Uterus (tissue), 4 donors: ENCODE measurements around the gene TSC2. TPM values are rescaled to one million over a fixed set of nuclear protein-coding genes. Genes with fewer than 3 reads are reported as not detected.

Experiments
- DNase-seq, 2 donors: peaks; one replicate each; pipeline ENCODE4 v3.0.0-alpha.2; 2019 to 2020
- H3K27ac ChIP-seq, 2 donors: fragments of 200-600 bp; sonication (generic); 1 replicate in 1 of 2; 2 replicates in 1 of 2; pipeline ENCODE4 v1.5.1; 2016 to 2018
- H3K27me3 ChIP-seq, 2 donors: fragments of 200-600 bp; sonication (generic); one replicate each; pipeline ENCODE4 v1.5.1; 2018 to 2019; ENCODE audit warnings: control low read depth in 1 of 2
- H3K36me3 ChIP-seq, 2 donors: fragments of 200-600 bp; sonication (generic); one replicate each; pipeline ENCODE4 v1.5.1; 2019; ENCODE audit warnings: control low read depth in 1 of 2
- H3K4me1 ChIP-seq, 2 donors: fragments of 200-600 bp; sonication (generic); one replicate each; pipeline ENCODE4 v1.5.1; 2018 to 2019; ENCODE audit warnings: control low read depth in 1 of 2
- H3K4me3 ChIP-seq, 2 donors: fragments of 200-600 bp; sonication (generic); 1 replicate in 1 of 2; 2 replicates in 1 of 2; pipeline ENCODE4 v1.5.1; 2018 to 2019; ENCODE audit warnings: mild to moderate bottlenecking in 1 of 2
- H3K9me3 ChIP-seq, 2 donors: fragments of 200-600 bp; sonication (generic); one replicate each; pipeline ENCODE4 v1.5.1; 2019; ENCODE audit warnings: control low read depth in 1 of 2
- CTCF ChIP-seq, 4 experiments: fragments of 200-600 bp in 2 of 4; fragments of 450-650 bp in 2 of 4; sonication (generic) in 2 of 4; IDR thresholded peaks; one replicate each; pipeline ENCODE4 v1.5.1; 2016 to 2019; ENCODE audit warnings: antibody characterized with exemption in 4 of 4, mild to moderate bottlenecking in 2 of 4, moderate library complexity in 1 of 4
- POLR2A ChIP-seq, 2 donors: fragments of 450-650 bp; IDR thresholded peaks; one replicate each; pipeline ENCODE4 v1.6.1; 2016; ENCODE audit warnings: antibody characterized with exemption in 2 of 2, mild to moderate bottlenecking in 1 of 2, moderate library complexity in 1 of 2
- intact Hi-C: fragments of 100-400 bp; cut with DNase I; formaldehyde crosslinking; loops from one replicate; pipeline ENCODE4 v1.15.1; 2023; ENCODE audit warnings: low total_unique reads
- total RNA-seq, 4 donors: library from RNA; depleted of rRNA in 3 of 4; stranded (reverse); fragments of >200 nt in 3 of 4; gene quantifications; one replicate each; pipeline versions ENCODE4 v1.1.0 to v1.2.4, GENCODE V29; 2014 to 2023
- donor health status: DM: yes; HTN: yes; CAD: no.

Gene TSC2
- total RNA-seq, 4 donors from 2014 or later, result 53.8 to 347 (median 131) TPM

DNA sequence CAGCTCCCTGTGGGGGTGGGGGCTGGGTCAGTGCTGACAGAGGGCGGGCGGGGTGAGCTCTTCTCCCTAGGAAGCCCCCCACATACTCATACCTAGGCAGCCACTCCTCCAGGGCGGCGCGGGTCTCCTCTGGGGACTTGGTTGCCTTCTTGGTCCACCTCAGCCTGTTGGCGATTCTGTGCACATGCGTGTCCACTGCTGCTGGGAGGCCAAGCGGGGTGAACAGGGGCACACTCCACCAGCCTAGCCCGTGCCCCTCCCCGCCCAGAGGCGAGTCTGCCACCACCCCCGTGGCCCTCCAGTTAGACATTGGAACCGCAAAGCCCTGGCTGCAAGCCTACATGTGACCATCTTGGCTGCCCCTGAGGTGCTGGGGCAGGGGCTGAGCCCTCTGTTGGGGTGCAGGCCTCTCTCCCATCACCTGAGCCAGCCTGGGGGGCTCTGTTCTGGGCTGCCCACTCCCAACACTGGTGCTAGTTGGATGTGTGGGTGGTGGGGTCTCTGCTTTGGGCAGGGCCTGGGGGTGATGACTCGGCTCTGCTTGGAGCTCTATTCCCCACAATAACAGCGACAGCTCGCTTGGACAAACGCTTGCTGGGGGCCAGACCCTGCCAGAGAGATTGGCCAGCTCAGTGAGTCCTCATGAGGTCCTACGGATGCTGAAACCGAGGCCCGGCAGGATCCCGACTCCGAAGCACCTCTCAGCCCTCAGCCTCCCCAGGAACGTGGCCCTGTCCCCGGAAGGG is 7.6 kb upstream of the TSC2 start:
- TF ChIP-seq POLR2A (IDR thresholded peaks at IDR 0.05), result no peak
- no peak for TF ChIP-seq CTCF (IDR thresholded peaks at IDR 0.05)
- Histone ChIP-seq H3K27me3 (no peaks in the 10 kb centered on the region), H3K9me3 (no peaks in the 10 kb centered on the region), H3K4me1 (peaks cover 0 to 26% of the 10 kb centered on the region in 2 donors), H3K36me3 (no peaks in the 10 kb centered on the region), H3K27ac (peak overlapping the region; percentile 91 to 92), H3K4me3 (no peak overlapping the region)
- DNase-seq, result peak in 1 of 2 donors; percentile 34
- intact Hi-C loops, result no loop called here

DNA sequence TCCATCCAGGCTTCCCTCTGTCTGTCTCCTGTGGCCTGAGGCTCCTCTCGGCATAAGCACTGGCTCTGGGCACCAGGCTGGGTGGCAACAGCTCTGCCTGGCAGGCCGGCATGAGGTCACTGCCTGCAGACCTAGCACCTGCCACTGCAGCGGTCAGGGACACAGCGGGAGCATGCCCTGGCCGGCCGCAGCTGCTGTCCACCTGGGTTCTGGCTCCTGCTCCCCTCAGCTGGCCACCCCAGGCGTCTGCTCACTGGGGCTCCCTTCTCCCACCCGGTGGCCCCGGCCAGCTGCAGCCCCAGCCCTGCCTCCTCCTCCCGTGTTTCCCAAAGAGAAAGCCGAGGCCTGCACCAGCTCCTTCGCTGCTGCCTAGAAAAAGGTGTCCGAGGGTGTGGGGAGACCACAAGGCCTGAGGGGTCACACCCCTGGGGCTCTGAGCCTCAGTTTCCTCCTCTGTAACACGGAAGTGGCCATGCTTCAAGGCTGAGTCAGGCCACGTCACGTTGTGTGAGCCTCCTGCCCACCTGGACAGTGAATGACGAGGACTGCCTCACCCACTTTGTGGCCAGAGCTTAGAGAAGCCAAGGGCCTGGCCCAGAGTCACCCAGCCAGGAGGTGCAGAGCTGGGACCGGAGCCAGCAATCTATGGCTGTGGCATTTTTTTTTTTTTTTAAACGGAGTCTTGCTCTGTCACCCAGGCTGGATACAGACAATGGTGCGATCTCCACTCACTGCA is 6.8 kb upstream of the TSC2 start:
- Histone ChIP-seq H3K4me1 (peaks cover 0 to 18% of the 10 kb centered on the region in 2 donors), H3K4me3 (no peak overlapping the region), H3K9me3 (no peaks in the 10 kb centered on the region), H3K27ac (peak overlapping the region; percentile 91 to 92), H3K27me3 (no peaks in the 10 kb centered on the region), H3K36me3 (no peaks in the 10 kb centered on the region)
- TF ChIP-seq CTCF (IDR thresholded peaks at IDR 0.05) (no peak), POLR2A (IDR thresholded peaks at IDR 0.05) (no peak)
- intact Hi-C loops, result no loop called here
- no peak for DNase-seq

DNA sequence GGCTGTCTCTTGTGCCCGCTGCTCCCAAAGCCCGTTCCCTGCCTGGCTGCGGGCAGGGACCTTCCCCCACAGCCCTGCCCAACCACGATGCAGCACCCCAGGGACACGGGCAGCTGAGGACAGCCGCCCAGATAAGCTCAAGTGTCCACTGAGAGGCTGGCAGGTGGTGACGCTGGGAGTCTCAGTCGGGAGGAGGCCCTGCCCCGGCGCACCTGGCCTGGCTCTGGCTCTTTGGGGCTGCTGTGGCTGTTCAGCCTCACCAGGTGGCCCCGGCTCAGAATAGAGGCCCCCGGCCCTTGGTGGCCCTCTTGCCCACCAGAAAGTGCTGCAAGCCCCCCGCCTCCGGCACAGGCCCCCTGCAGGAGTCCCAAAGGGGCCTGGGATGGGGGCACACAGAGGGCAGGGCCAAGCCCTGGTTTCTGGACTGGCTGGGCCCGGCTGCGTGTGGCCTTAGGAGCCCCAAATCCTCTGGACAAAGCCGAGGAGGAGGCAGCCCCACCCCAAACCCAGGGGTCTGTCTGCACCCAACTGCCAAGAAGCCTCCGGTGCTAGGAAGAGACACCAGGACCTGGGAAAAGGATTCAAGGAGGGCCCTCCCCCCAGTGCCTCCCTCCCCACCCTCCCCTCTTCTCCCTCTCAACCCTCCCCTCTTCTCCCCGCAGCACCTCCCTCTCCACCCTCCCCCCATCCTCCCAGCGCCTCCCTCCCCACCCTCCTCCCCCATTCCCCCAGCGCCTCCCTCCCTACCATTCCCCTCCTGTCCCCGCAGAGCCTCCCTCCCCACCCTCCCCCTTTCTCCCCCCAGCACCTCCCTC is 5.4 kb upstream of the TSC2 start:
- TF ChIP-seq POLR2A (IDR thresholded peaks at IDR 0.05) (no peak), CTCF (IDR thresholded peaks at IDR 0.05) (no peak)
- intact Hi-C loops, result no loop called here
- Histone ChIP-seq H3K4me3 (no peak overlapping the region), H3K27me3 (no peaks in the 10 kb centered on the region), H3K9me3 (no peaks in the 10 kb centered on the region), H3K36me3 (no peaks in the 10 kb centered on the region), H3K27ac (peak overlapping the region; percentile 53 to 63), H3K4me1 (peaks cover 0 to 17% of the 10 kb centered on the region in 2 donors)
- DNase-seq, result no peak

- no peak overlapping the region for H3K4me3 ChIP-seq
- TF ChIP-seq POLR2A (IDR thresholded peaks at IDR 0.05), result no peak
- TF ChIP-seq CTCF (IDR thresholded peaks at IDR 0.05), result no peak
- H3K27ac ChIP-seq, result peak overlapping the region in 1 of 2 donors; percentile 49
- intact Hi-C loops, result no loop called here
- no peaks in the 10 kb centered on the region for H3K27me3 ChIP-seq
- no peaks in the 10 kb centered on the region for H3K36me3 ChIP-seq
- H3K9me3 ChIP-seq, result no peaks in the 10 kb centered on the region
- peaks cover 0 to 13% of the 10 kb centered on the region in 2 donors for H3K4me1 ChIP-seq
- no peak for DNase-seq
Measured at GRCh38 chr16:2042986-2043666, 4.7 kb upstream of the TSC2 start.
